ENCODE data around the gene CNOT4.

DNA sequence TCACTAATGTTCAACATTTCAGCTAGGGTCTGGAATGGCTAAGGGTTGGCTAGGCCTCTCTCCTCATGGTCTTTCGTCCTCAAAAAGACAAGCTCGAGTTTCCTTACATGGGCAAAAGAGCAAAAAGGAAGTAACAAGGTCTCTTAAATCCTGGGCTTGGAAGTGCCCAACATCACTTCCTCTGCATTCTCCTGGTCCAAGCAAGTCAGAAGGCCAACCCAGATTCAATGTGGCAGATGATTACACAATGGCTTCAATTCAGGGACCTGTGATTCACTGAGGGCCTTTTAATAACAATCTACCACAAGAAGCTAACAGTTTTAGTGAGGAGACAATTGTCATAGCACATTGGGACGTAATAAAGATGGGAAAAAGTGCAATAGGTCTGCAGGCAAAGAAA, 43.4 kb upstream of the CNOT4 start:
- TF ChIP-seq, protein P1, sequence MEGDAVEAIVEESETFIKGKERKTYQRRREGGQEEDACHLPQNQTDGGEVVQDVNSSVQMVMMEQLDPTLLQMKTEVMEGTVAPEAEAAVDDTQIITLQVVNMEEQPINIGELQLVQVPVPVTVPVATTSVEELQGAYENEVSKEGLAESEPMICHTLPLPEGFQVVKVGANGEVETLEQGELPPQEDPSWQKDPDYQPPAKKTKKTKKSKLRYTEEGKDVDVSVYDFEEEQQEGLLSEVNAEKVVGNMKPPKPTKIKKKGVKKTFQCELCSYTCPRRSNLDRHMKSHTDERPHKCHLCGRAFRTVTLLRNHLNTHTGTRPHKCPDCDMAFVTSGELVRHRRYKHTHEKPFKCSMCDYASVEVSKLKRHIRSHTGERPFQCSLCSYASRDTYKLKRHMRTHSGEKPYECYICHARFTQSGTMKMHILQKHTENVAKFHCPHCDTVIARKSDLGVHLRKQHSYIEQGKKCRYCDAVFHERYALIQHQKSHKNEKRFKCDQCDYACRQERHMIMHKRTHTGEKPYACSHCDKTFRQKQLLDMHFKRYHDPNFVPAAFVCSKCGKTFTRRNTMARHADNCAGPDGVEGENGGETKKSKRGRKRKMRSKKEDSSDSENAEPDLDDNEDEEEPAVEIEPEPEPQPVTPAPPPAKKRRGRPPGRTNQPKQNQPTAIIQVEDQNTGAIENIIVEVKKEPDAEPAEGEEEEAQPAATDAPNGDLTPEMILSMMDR (IDR thresholded peaks at IDR 0.05; ENCODE audit: low read depth, low read length): no peak
- no peak for TF ChIP-seq EZH2phosphoT487 (IDR thresholded peaks at IDR 0.05; ENCODE audit: low read depth)
